Measurements from ENCODE around the gene FKBP1B. TPM values are rescaled to one million over a fixed set of nuclear protein-coding genes. Genes with fewer than 3 reads are reported as not detected.

The FKBP1B gene
- total and polyA plus RNA-seq, 2 experiments from 2014 or later, result 43.1 to 46.3 TPM

DNA sequence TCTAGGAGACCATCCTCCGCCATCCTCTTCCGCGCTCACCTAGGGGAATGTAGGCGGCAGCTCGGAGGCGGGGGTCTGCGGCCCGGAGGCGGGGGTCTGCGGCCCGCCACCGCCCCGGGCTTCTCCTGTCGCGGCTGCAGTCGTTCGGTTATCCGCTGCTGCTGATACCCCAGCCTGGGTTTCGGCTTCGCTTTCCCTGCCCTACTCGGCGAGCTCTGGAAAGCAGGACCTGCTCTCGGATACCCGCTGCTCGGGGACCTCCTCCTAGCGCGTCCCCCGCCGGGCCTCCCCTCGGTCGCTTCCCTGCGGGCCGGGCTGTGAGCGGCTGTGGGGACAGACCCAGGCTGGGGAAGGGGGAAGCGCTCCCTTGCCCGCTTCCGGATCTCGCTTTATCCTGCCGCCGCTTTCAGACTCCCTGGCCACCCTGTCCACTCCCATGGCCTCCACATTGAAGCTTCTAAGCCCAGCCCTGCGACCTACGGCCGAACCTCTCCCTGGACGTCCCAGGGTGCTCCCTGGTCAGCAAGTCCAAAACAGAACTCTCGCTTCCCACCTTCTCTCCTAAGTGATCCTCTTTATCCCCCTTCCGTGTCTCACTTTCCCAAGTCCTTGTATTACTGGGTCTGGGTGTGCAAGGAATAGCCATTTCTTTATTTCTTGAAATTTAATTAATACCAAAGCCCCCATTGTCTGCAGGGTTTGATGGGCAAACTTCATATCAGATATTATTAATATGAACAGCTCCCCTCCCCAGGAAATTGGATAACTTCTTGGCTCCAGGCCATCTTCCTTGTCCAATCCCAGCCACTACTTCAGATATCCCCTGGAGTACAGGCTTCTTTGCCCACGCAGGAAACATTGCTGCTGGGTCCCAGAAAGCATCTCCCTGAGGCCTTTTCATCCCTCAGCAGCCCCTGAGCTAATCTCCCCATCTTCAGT, 769 bp downstream of the FKBP1B start:
- Histone ChIP-seq H3K9me3 (ENCODE audit: low read depth) (no peaks in the 10 kb centered on the region), H3K4me3 (peak overlapping the region; percentile 77), H3K4me1 (ENCODE audit: low read depth) (peaks cover 5% of the 10 kb centered on the region), H3K36me3 (no peaks in the 10 kb centered on the region), H3K27ac (no peak overlapping the region), H3K27me3 (no peaks in the 10 kb centered on the region)
- TF ChIP-seq, protein P1, sequence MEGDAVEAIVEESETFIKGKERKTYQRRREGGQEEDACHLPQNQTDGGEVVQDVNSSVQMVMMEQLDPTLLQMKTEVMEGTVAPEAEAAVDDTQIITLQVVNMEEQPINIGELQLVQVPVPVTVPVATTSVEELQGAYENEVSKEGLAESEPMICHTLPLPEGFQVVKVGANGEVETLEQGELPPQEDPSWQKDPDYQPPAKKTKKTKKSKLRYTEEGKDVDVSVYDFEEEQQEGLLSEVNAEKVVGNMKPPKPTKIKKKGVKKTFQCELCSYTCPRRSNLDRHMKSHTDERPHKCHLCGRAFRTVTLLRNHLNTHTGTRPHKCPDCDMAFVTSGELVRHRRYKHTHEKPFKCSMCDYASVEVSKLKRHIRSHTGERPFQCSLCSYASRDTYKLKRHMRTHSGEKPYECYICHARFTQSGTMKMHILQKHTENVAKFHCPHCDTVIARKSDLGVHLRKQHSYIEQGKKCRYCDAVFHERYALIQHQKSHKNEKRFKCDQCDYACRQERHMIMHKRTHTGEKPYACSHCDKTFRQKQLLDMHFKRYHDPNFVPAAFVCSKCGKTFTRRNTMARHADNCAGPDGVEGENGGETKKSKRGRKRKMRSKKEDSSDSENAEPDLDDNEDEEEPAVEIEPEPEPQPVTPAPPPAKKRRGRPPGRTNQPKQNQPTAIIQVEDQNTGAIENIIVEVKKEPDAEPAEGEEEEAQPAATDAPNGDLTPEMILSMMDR (IDR thresholded peaks at IDR 0.05; ENCODE audit: low read depth, low read length), result no peak
- DNase-seq (ENCODE audit: low read depth in 1 of 2, low spot score in 1 of 2), result peak; percentile 31 to 56

GRCh38 chr2:24051833-24052232, 2.3 kb downstream of the FKBP1B start:
- H3K36me3 ChIP-seq, result no peaks in the 10 kb centered on the region
- no peak overlapping the region for H3K4me3 ChIP-seq
- no peaks in the 10 kb centered on the region for H3K27me3 ChIP-seq
- H3K9me3 ChIP-seq (ENCODE audit: low read depth), result no peaks in the 10 kb centered on the region
- TF ChIP-seq, protein P1 (IDR thresholded peaks at IDR 0.05; ENCODE audit: low read depth, low read length), result no peak
- no peak for DNase-seq (ENCODE audit: low read depth in 1 of 2, low spot score in 1 of 2)
- no peak overlapping the region for H3K27ac ChIP-seq
- H3K4me1 ChIP-seq (ENCODE audit: low read depth), result no peaks in the 10 kb centered on the region

DNA sequence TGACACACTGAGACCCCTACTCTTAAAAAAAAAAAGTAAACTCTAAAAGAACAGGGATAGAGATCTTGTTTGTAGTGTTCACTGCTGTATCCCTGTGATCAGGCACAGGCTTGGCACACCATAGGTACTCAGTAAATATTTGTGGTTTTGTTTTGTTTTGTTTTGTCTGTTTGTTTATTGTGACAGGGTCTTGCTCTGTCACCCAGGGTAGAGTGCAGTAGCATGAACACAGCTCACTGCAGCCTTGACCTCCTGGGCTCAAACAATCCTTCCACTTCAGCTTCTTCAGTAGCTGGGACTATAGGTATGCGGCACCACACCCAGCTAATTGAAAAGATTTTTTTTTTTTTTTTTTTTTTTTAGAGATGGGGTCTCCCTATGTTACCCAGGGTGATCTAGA, 3.4 kb downstream of the FKBP1B start:
- Histone ChIP-seq H3K4me3 (no peak overlapping the region), H3K27me3 (no peaks in the 10 kb centered on the region), H3K36me3 (no peaks in the 10 kb centered on the region), H3K9me3 (ENCODE audit: low read depth) (no peaks in the 10 kb centered on the region), H3K4me1 (ENCODE audit: low read depth) (no peaks in the 10 kb centered on the region), H3K27ac (no peak overlapping the region)
- no peak for DNase-seq (ENCODE audit: low read depth in 1 of 2, low spot score in 1 of 2)
- TF ChIP-seq, protein P1 (IDR thresholded peaks at IDR 0.05; ENCODE audit: low read depth, low read length), result no peak

DNA sequence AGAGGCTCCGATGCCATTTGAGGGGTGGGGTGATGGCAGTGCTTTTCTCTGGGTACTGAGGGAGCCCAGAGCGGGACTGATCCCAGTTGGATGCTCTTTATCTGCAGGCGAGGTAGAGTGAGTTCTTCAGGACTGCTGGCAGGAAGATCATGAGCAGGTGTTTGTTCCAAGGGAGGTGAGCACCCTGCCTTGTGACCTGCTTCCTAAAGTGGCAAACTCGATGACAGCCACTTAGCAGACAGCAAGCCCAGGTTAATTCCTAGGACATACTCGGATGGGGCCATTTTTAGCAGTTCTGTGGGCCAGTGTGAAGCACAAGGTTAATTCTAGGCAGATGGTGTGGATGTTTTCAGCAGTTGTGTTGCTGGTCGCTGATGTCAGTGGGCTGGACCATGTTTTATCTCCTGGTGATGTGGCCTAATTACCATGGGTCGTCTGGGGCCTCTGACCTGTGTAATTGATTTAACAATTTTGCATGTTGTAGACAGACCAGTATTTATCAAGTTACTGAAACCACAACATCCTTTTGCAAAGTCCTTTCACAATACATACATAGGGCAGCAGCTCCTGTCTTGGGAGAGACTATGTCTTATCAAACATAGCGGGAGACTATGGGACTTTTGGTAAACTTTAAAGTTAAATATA, 4.9 kb downstream of the FKBP1B start:
- DNase-seq (ENCODE audit: low read depth in 1 of 2, low spot score in 1 of 2), result peak in 1 of 2 donors; percentile 15
- Histone ChIP-seq H3K27me3 (no peaks in the 10 kb centered on the region), H3K4me3 (no peak overlapping the region), H3K9me3 (ENCODE audit: low read depth) (no peaks in the 10 kb centered on the region), H3K4me1 (ENCODE audit: low read depth) (no peaks in the 10 kb centered on the region), H3K27ac (no peak overlapping the region), H3K36me3 (no peaks in the 10 kb centered on the region)
- TF ChIP-seq, protein P1 (IDR thresholded peaks at IDR 0.05; ENCODE audit: low read depth, low read length), result no peak

DNA sequence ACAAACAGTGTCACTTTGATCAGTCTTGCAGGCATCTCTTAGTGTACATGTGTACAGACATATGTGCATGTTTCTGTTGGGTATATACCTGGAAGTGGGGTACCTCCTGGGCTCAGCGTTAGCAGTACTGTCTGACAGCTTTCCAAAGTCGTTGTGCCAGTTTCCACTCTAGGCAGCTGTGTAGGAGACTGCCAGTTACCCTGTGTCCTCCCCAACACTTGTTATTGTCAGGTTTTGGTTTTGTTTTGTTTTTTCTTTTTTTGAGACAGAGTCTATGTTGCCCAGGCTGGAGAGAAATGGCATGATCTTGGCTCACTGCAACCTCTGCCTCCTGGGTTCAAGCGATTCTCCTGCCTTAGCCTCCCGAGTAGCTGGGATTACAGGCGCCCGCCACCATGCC, 6.2 kb downstream of the FKBP1B start:
- TF ChIP-seq, protein P1 (IDR thresholded peaks at IDR 0.05; ENCODE audit: low read depth, low read length), result no peak
- DNase-seq (ENCODE audit: low read depth in 1 of 2, low spot score in 1 of 2), result no peak
- Histone ChIP-seq H3K9me3 (ENCODE audit: low read depth) (no peaks in the 10 kb centered on the region), H3K4me1 (ENCODE audit: low read depth) (no peaks in the 10 kb centered on the region), H3K27me3 (no peaks in the 10 kb centered on the region), H3K36me3 (no peaks in the 10 kb centered on the region), H3K27ac (no peak overlapping the region), H3K4me3 (no peak overlapping the region)

Measured in cardiac muscle cell (in vitro differentiated cells and primary cell).